Peyer's patch (tissue), 4 donors: ENCODE results near the gene NFYB. TPM values are rescaled to one million over a fixed set of nuclear protein-coding genes. Genes with fewer than 3 reads are reported as not detected.

Experiments
- DNase-seq, 3 donors: peaks; one replicate each; pipeline ENCODE4 v3.0.0-alpha.2; 2017 to 2019
- H3K27ac ChIP-seq, 4 donors: fragments of 200-600 bp; sonication (generic); one replicate each; pipeline ENCODE4 v1.5.1; 2016 to 2019
- H3K27me3 ChIP-seq, 2 donors: fragments of 200-600 bp; sonication (generic); one replicate each; pipeline ENCODE4 v1.5.1; 2019
- H3K36me3 ChIP-seq, 3 donors: fragments of 200-600 bp; sonication (generic); one replicate each; pipeline ENCODE4 v1.5.1; 2016 to 2019
- H3K4me1 ChIP-seq, 4 donors: fragments of 200-600 bp; sonication (generic); one replicate each; pipeline ENCODE4 v1.5.1; 2016 to 2019
- H3K4me3 ChIP-seq, 4 donors: fragments of 200-600 bp; sonication (generic); 1 replicate in 3 of 4; 2 replicates in 1 of 4; pipeline ENCODE4 v1.5.1; 2016 to 2019; ENCODE audit warnings: mild to moderate bottlenecking in 1 of 4
- H3K9me3 ChIP-seq, 4 donors: fragments of 200-600 bp; sonication (generic); one replicate each; pipeline ENCODE4 v1.5.1; 2016 to 2019; ENCODE audit warnings: mild to moderate bottlenecking in 1 of 4
- POLR2A ChIP-seq, 2 donors: fragments of 450-650 bp; IDR thresholded peaks; one replicate each; pipeline ENCODE4 v1.5.1; 2017; ENCODE audit warnings: antibody characterized with exemption in 2 of 2, mild to moderate bottlenecking in 2 of 2, moderate library complexity in 2 of 2
- total RNA-seq, 4 donors: library from RNA; depleted of rRNA; stranded (reverse); fragments of >200 nt; gene quantifications; one replicate each; pipeline ENCODE4 v1.1.0, GENCODE V29; 2016
- TF ChIP-seq, protein P1 (sequence below), 6 experiments: fragments of 450-650 bp in 4 of 6; fragments of 200-600 bp in 2 of 6; sonication (generic) in 1 of 6; IDR thresholded peaks; one replicate each; pipeline ENCODE4 v1.5.1; 2017 to 2019; ENCODE audit warnings: antibody characterized with exemption in 6 of 6, mild to moderate bottlenecking in 3 of 6, moderate library complexity in 1 of 6

Gene NFYB
- total RNA-seq, 4 donors from 2014 or later = 9.1 to 25.6 (median 19.4) TPM

DNA sequence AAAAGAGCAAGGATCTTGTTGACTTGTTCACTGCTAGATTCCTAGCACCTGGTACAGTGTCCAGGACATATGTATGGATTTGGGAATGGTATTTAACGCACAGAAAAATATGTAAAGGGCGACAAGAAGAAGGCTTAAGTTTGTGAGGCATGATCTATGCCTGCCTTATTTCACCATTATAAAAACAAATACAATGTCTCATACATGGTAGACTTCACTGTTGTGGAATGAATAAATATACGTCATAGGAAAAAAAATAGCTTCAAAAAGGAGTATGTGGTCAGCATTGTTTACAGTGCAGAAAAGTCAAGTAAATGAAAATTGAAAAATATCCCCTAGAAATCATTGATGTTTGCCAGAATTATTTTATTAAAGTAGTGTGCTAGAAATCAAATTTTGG, 43.7 kb downstream of the NFYB start:
- no peaks in the 10 kb centered on the region for H3K9me3 ChIP-seq
- peaks cover 0 to 89% (median 0%) of the 10 kb centered on the region in 3 donors for H3K36me3 ChIP-seq
- no peak overlapping the region for H3K4me3 ChIP-seq
- no peak overlapping the region for H3K27ac ChIP-seq
- no peak for DNase-seq
- H3K27me3 ChIP-seq = no peaks in the 10 kb centered on the region
- H3K4me1 ChIP-seq = no peaks in the 10 kb centered on the region
- TF ChIP-seq POLR2A (IDR thresholded peaks at IDR 0.05) = no peak
- TF ChIP-seq, protein P1, sequence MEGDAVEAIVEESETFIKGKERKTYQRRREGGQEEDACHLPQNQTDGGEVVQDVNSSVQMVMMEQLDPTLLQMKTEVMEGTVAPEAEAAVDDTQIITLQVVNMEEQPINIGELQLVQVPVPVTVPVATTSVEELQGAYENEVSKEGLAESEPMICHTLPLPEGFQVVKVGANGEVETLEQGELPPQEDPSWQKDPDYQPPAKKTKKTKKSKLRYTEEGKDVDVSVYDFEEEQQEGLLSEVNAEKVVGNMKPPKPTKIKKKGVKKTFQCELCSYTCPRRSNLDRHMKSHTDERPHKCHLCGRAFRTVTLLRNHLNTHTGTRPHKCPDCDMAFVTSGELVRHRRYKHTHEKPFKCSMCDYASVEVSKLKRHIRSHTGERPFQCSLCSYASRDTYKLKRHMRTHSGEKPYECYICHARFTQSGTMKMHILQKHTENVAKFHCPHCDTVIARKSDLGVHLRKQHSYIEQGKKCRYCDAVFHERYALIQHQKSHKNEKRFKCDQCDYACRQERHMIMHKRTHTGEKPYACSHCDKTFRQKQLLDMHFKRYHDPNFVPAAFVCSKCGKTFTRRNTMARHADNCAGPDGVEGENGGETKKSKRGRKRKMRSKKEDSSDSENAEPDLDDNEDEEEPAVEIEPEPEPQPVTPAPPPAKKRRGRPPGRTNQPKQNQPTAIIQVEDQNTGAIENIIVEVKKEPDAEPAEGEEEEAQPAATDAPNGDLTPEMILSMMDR (IDR thresholded peaks at IDR 0.05) = no peak

DNA sequence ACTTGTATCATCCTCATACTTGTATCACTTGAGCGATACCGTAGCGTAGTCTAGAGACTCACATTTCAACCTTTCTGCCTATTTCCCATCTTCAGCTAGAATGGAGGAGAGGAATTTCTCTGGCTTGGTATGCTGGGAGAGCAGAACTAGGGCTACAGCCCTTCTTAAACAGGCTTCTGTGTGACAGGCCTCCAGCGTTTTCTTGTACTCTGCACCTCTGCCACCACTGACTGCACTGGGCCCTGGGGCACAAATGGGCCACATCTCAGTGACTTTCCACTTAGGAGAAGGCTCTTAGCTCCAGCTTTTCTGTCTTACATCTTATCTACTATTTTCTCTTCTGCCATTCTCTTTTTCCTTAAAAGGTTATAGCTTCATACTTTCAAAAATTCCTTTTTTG, 46.9 kb downstream of the NFYB start:
- no peak overlapping the region for H3K27ac ChIP-seq
- DNase-seq = no peak
- no peaks in the 10 kb centered on the region for H3K4me1 ChIP-seq
- H3K9me3 ChIP-seq = no peaks in the 10 kb centered on the region
- no peaks in the 10 kb centered on the region for H3K27me3 ChIP-seq
- H3K4me3 ChIP-seq = no peak overlapping the region
- TF ChIP-seq, protein P1 (IDR thresholded peaks at IDR 0.05) = no peak
- TF ChIP-seq POLR2A (IDR thresholded peaks at IDR 0.05) = no peak
- peaks cover 0 to 86% (median 0%) of the 10 kb centered on the region in 3 donors for H3K36me3 ChIP-seq

DNA sequence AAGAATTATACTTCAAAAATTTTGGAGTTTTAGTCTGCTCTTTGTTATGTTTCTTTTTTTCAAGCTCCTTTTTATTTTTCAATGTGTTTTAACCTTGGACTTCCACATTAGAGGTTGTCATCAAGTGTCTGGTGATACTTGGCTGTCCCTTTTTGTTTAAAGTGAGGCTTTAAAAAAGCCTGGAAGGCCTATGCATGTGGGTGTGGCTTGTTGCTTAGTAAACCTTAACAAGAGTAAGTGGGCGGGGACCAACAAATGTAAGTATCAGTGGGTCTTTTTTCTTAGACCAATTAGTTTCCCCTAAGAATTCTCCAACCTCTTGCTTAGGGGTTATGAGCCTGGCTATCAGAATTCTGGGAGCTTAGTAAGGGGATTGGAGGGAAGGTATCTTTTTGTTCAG, 47.3 kb downstream of the NFYB start:
- Histone ChIP-seq H3K4me1 (no peaks in the 10 kb centered on the region), H3K27ac (no peak overlapping the region), H3K27me3 (no peaks in the 10 kb centered on the region), H3K4me3 (no peak overlapping the region), H3K36me3 (peaks cover 0 to 82% (median 0%) of the 10 kb centered on the region in 3 donors), H3K9me3 (no peaks in the 10 kb centered on the region)
- no peak for DNase-seq
- no peak for TF ChIP-seq POLR2A (IDR thresholded peaks at IDR 0.05)
- TF ChIP-seq, protein P1 (IDR thresholded peaks at IDR 0.05) = no peak

DNA sequence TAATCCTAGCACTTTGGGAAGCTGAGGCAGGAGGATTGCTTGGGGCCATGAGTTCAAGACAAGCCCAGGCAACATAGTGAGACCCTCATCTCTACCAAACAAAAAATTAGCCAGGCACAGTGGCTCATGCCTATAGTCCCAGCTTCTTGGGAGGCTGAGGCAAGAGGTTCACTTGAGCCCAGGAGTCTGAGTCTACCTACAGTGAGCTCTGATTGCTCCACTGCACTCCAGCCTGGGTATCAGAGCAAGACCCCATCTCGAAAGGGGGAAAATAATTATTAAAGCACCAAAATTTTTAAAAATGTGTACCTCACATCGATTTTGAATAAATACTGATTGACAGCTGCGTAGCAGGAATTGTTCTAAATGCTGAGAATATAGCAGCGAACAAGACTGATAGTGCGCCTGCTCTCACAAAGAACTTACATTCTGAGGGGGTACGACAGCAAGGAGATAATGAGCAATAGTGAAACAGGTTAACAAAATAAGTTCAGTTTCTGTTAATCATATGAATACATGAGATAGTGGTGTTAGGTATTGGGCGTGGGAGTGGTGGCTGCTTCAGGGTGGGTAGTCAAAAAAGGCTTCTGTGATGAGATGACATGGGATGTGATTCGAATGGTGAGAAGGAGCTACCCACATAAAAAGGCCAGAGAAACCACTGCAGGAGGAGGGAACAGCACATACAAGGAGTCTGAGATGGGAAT, 54.1 kb downstream of the NFYB start:
- no peak overlapping the region for H3K4me3 ChIP-seq
- DNase-seq = no peak
- no peaks in the 10 kb centered on the region for H3K4me1 ChIP-seq
- H3K9me3 ChIP-seq = no peaks in the 10 kb centered on the region
- H3K36me3 ChIP-seq = peaks cover 0 to 55% (median 0%) of the 10 kb centered on the region in 3 donors
- no peaks in the 10 kb centered on the region for H3K27me3 ChIP-seq
- no peak for TF ChIP-seq POLR2A (IDR thresholded peaks at IDR 0.05)
- TF ChIP-seq, protein P1 (IDR thresholded peaks at IDR 0.05) = no peak
- H3K27ac ChIP-seq = no peak overlapping the region

DNA sequence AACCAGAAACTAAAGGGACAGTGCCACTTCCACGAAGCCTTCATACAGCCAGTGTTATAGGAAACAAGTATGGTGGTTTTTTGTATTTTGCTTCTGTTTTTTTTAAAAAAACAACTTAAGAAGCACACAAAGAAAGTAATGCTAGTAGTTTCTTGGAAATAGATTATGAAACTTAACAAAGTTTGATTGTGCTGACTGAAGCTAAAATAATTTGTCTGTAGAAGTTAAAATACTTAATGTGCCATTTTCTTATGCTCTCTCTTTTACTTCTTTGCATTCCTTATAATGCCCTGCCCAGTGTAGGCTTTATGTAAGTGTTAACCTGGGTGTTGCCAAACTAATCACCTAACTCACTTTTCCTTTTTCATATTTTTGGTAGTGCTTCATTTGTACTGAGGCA, 57.2 kb downstream of the NFYB start:
- Histone ChIP-seq H3K27ac (no peak overlapping the region), H3K4me3 (no peak overlapping the region), H3K36me3 (peaks cover 0 to 31% (median 0%) of the 10 kb centered on the region in 3 donors), H3K9me3 (no peaks in the 10 kb centered on the region), H3K4me1 (no peaks in the 10 kb centered on the region), H3K27me3 (no peaks in the 10 kb centered on the region)
- no peak for TF ChIP-seq POLR2A (IDR thresholded peaks at IDR 0.05)
- TF ChIP-seq, protein P1 (IDR thresholded peaks at IDR 0.05) = no peak
- DNase-seq = no peak
